ENCODE results near the gene PTS.

- TF ChIP-seq NR3C1 (CRISPR knock-in tag; IDR thresholded peaks at IDR 0.05) (no peak), PKNOX1 (IDR thresholded peaks at IDR 0.05) (no peak), ATF1 (CRISPR knock-in tag; IDR thresholded peaks at IDR 0.05) (no peak), ATF1 (tag; IDR thresholded peaks at IDR 0.05) (no peak), CREM (IDR thresholded peaks at IDR 0.05; ENCODE audit: low read depth) (no peak)
These were observed 27.5 kb downstream of the PTS start for GRCh38 chr11:112253605-112254242.

Measured in K562 (cell line).